GM12865 (cell line): Measurements from ENCODE around the gene VGLL3.

ENCODE experiments used
- DNase-seq: peaks from one replicate; pipeline ENCODE4 v3.0.0; 2010; ENCODE audit warnings: low read depth
- H3K4me3 ChIP-seq: 2 replicates; pipeline ENCODE4 v1.5.1; 2011; ENCODE audit warnings: mild to moderate bottlenecking, low read depth, low read length, control low read depth
- CTCF ChIP-seq: IDR thresholded peaks from 2 replicates; pipeline ENCODE4 v1.5.1; 2011; ENCODE audit warnings: low read length, control low read depth, low read depth, inconsistent platforms; ENCODE audit not compliant: insufficient read depth; ENCODE audit errors: missing control alignments

The VGLL3 gene

GRCh38 chr3:86954226-86954625, 36.7 kb downstream of the VGLL3 start:
- DNase-seq, result no peak
- no peak for TF ChIP-seq CTCF
- H3K4me3 ChIP-seq, result no peak overlapping the region

- no peak for TF ChIP-seq CTCF
- no peak for DNase-seq
- H3K4me3 ChIP-seq, result no peak overlapping the region
Observed at GRCh38 chr3:86951322-86951721, 39.6 kb downstream of the VGLL3 start.

GRCh38 chr3:86950717-86951116, 40.2 kb downstream of the VGLL3 start:
- no peak overlapping the region for H3K4me3 ChIP-seq
- TF ChIP-seq CTCF, result no peak
- DNase-seq, result no peak

GRCh38 chr3:86949850-86950249, 41.1 kb downstream of the VGLL3 start:
- H3K4me3 ChIP-seq, result no peak overlapping the region
- TF ChIP-seq CTCF, result no peak
- no peak for DNase-seq

- TF ChIP-seq CTCF, result no peak
- no peak for DNase-seq
- no peak overlapping the region for H3K4me3 ChIP-seq
Observed at GRCh38 chr3:86948822-86949221, 42.1 kb downstream of the VGLL3 start.

GRCh38 chr3:86942206-86942605, 48.7 kb downstream of the VGLL3 start:
- no peak overlapping the region for H3K4me3 ChIP-seq
- TF ChIP-seq CTCF, result no peak
- DNase-seq, result no peak

- DNase-seq, result no peak
Observed at GRCh38 chr3:86938416-86939105, 52.4 kb downstream of the VGLL3 start.

More at GRCh38 chr3:86938416-86939105, 52.4 kb downstream of the VGLL3 start:
- no peak overlapping the region for H3K4me3 ChIP-seq
- no peak for TF ChIP-seq CTCF
